ENCODE measurements around the gene TNFSF10. TPM values are rescaled to one million over a fixed set of nuclear protein-coding genes. Genes with fewer than 3 reads are reported as not detected.

Gene TNFSF10
- total and polyA plus RNA-seq, 8 donors: 32.8 to 95.2 (median 45.7) TPM

DNA sequence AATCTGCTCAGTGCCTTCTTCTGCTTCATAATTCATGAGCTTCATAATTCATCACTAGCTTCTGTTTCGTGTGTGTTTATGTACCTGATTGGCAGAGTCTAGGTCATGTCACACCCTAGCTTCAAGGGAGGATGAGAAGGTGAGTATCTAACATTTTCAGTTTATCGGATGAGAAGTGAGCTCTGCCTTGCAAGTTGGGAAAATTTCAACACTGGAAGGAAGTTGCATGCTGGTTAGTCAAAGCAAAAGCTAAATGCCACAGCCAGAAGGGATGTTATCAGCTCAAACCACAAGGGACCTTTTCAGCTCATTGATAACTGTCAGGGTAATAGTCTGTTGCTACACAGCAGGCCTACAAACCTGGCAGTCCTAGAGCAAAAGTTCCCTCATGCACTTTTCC lies 7.3 kb upstream of the TNFSF10 start:
- ATAC-seq (no peak), DNase-seq (no peak)
- Histone ChIP-seq H3K27ac (peak overlapping the region in 1 of 2 donors; percentile 64), H3K9me3 (no peaks in the 10 kb centered on the region), H3K4me3 (no peak overlapping the region), H3K27me3 (no peaks in the 10 kb centered on the region), H3K4me1 (peaks cover 0 to 16% of the 10 kb centered on the region in 2 donors), H3K36me3 (no peaks in the 10 kb centered on the region)
- TF ChIP-seq CTCF (IDR thresholded peaks at IDR 0.05): no peak
- intact Hi-C loops (cut with DNase I): no loop called here

- ATAC-seq: no peak
- H3K27ac ChIP-seq: peak overlapping the region in 1 of 2 donors; percentile 64
Measured at GRCh38 chr3:172530101-172530561, 6.9 kb upstream of the TNFSF10 start.

DNA sequence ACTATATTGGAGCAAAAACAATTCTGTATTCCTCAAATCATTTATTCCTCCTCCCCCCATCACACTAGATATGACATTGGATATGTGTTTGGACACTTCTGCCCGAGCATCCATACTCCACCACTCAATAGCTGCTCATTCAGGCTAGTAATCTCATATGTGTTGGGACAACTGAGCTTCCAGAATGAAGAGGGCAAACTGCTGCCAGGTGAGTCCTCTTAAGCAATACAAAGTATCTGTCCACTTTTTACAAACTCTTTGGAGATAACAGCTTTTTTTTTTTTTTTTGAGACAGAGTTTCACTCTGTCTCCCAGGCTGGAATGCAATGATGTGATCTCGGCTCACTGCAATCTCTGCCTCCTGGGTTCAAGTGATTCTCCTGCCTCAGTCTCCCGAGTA lies 5.4 kb upstream of the TNFSF10 start:
- intact Hi-C loops (cut with DNase I): loop anchor here in 1 of 2 donors (10.0 kb wide), 1 partner anchor 66 kb away; no protein-coding TSS in a partner anchor
- ATAC-seq (no peak), DNase-seq (no peak)
- H3K27me3 ChIP-seq: no peaks in the 10 kb centered on the region
- H3K36me3 ChIP-seq: no peaks in the 10 kb centered on the region
- no peak overlapping the region for H3K27ac ChIP-seq
- no peaks in the 10 kb centered on the region for H3K9me3 ChIP-seq
- peaks cover 0 to 25% of the 10 kb centered on the region in 2 donors for H3K4me1 ChIP-seq
- no peak overlapping the region for H3K4me3 ChIP-seq
- TF ChIP-seq CTCF (IDR thresholded peaks at IDR 0.05): no peak

More at GRCh38 chr3:172530101-172530561, 6.9 kb upstream of the TNFSF10 start:
- Histone ChIP-seq H3K9me3 (no peaks in the 10 kb centered on the region), H3K27me3 (no peaks in the 10 kb centered on the region), H3K4me3 (no peak overlapping the region), H3K36me3 (no peaks in the 10 kb centered on the region), H3K4me1 (peaks cover 0 to 16% of the 10 kb centered on the region in 2 donors)
- no peak for TF ChIP-seq CTCF (IDR thresholded peaks at IDR 0.05)
- no peak for DNase-seq
- intact Hi-C loops (cut with DNase I): no loop called here

- H3K9me3 ChIP-seq: no peaks in the 10 kb centered on the region
- no peak overlapping the region for H3K4me3 ChIP-seq
- no peak for ATAC-seq
- intact Hi-C loops (cut with DNase I): loop anchor here in 1 of 2 donors (10.0 kb wide), 1 partner anchor 67 kb away; no protein-coding TSS in a partner anchor
- DNase-seq: no peak
- TF ChIP-seq CTCF (IDR thresholded peaks at IDR 0.05): no peak
- peaks cover 0 to 28% of the 10 kb centered on the region in 2 donors for H3K4me1 ChIP-seq
- H3K27ac ChIP-seq: no peak overlapping the region
- H3K36me3 ChIP-seq: no peaks in the 10 kb centered on the region
- H3K27me3 ChIP-seq: no peaks in the 10 kb centered on the region
Measured at GRCh38 chr3:172527306-172527705, 4.1 kb upstream of the TNFSF10 start.

GRCh38 chr3:172525116-172525613 lies 1.9 kb upstream of the TNFSF10 start:
- peak; percentile 23 for ATAC-seq
- H3K27me3 ChIP-seq: no peaks in the 10 kb centered on the region
- intact Hi-C loops (cut with DNase I): loop anchor here in 1 of 2 donors (10.0 kb wide), 1 partner anchor 70 kb away; no protein-coding TSS in a partner anchor
- peaks cover 0 to 22% of the 10 kb centered on the region in 2 donors for H3K4me1 ChIP-seq
- peak overlapping the region; percentile 27 to 95 for H3K27ac ChIP-seq
- TF ChIP-seq CTCF (IDR thresholded peaks at IDR 0.05): no peak
- H3K9me3 ChIP-seq: no peaks in the 10 kb centered on the region
- peak in 1 of 4 donors; percentile 57 for DNase-seq
- no peak overlapping the region for H3K4me3 ChIP-seq
- H3K36me3 ChIP-seq: no peaks in the 10 kb centered on the region

Data from left lung (tissue), 10 donors.